Endodermal cell (in vitro differentiated cells): ENCODE results near the gene ERC1. TPM values are rescaled to one million over a fixed set of nuclear protein-coding genes. Genes with fewer than 3 reads are reported as not detected.

Source experiments
- DNase-seq: peaks from one replicate; pipeline ENCODE4 v3.0.0-alpha.2; 2017
- H3K27ac ChIP-seq: 2 replicates; pipeline ENCODE4 v1.5.1; 2013; ENCODE audit warnings: mild to moderate bottlenecking, low read depth, low read length, moderate library complexity
- H3K27me3 ChIP-seq: 2 replicates; pipeline ENCODE4 v1.6.1; 2013; ENCODE audit warnings: mild to moderate bottlenecking, low read length, moderate library complexity; ENCODE audit not compliant: insufficient read depth, control insufficient read depth, poor library complexity, severe bottlenecking
- H3K36me3 ChIP-seq: 2 replicates; pipeline ENCODE4 v1.7.0; 2013; ENCODE audit warnings: mild to moderate bottlenecking, low read length, moderate library complexity; ENCODE audit not compliant: control insufficient read depth, insufficient read depth
- H3K4me1 ChIP-seq: one replicate; pipeline ENCODE4 v1.7.0; 2013; ENCODE audit warnings: low read length; ENCODE audit not compliant: control insufficient read depth, insufficient read depth
- H3K4me3 ChIP-seq: 2 replicates; pipeline ENCODE4 v1.5.1; 2013; ENCODE audit warnings: mild to moderate bottlenecking, low read length, moderate library complexity
- H3K9ac ChIP-seq: 2 replicates; pipeline ENCODE4 v1.6.1; 2013; ENCODE audit warnings: mild to moderate bottlenecking, low read length, moderate library complexity; ENCODE audit not compliant: poor library complexity, severe bottlenecking; ENCODE audit errors: extremely low read depth
- H3K9me3 ChIP-seq: 2 replicates; pipeline ENCODE4 v1.6.1; 2013; ENCODE audit warnings: mild to moderate bottlenecking, low read length, moderate library complexity; ENCODE audit not compliant: control insufficient read depth
- H3K27ac Mint-ChIP-seq: 2 replicates; pipeline ENCODE4 v1.8.0; 2020; ENCODE audit warnings: mixed read lengths
- H3K27me3 Mint-ChIP-seq: 2 replicates; pipeline ENCODE4 v1.8.0; 2021; ENCODE audit warnings: mild to moderate bottlenecking, mixed read lengths; ENCODE audit not compliant: insufficient read depth
- H3K36me3 Mint-ChIP-seq: 2 replicates; pipeline ENCODE4 v1.8.0; 2020; ENCODE audit warnings: low read depth, mixed read lengths
- H3K4me1 Mint-ChIP-seq: 2 replicates; pipeline ENCODE4 v1.8.0; 2020; ENCODE audit warnings: mixed read lengths
- H3K4me3 Mint-ChIP-seq: 2 replicates; pipeline ENCODE4 v1.8.0; 2020; ENCODE audit warnings: mild to moderate bottlenecking, moderate library complexity, mixed read lengths
- H3K9me3 Mint-ChIP-seq: 2 replicates; pipeline ENCODE4 v1.8.0; 2020; ENCODE audit warnings: mild to moderate bottlenecking, mixed read lengths
- WGBS, 2 experiments: methylation state at CpG; one replicate each; pipeline versions ENCODE4 v1.1.5 to v1.1.7; 2013; ENCODE audit warnings: missing lambda C conversion rate in 2 of 2, mixed read lengths in 1 of 2; ENCODE audit not compliant: insufficient coverage in 1 of 2, insufficient read length in 1 of 2; 5-methylcytosine and 5-hydroxymethylcytosine counted together
- total RNA-seq, 2 donors: library from RNA; stranded (reverse); fragmentation: NEBNext Ultra II Directional in 1 of 2; extraction: Animal tissue kit (Norgen Biotek cat#: 25700) in 1 of 2; gene quantifications; 2 replicates in 1 of 2; 3 replicates in 1 of 2; pipeline ENCODE4 v1.2.1, GENCODE V29; 2021
- TF ChIP-seq, protein P1 (sequence below): fragments of 200-600 bp; sonication (generic); conservative IDR thresholded peaks from 2 replicates; pipeline ENCODE4 v1.5.0; 2021; ENCODE audit warnings: antibody characterized with exemption, mild to moderate bottlenecking

ERC1 gene
- total RNA-seq, 2 donors from 2014 or later, result 60.6 to 159 TPM

DNA sequence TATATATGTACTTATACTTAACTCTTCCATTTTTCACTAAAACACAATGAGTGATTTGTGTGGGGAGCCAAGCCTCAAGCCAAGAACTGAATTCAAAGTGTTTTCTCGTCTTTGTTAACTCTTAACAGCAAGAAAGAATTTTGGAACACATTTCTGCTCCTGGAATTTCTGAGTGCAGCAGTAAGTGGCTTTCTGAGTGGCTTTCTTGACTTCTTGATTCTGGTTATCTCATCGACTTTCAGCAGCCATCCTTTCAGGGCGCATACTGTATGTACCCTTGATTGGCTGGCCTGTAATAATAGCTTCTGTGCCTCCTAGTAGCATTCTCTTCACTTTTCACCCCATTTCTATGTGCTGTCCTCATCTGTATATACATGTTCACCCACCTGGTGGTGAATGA, 446.0 kb downstream of the ERC1 start:
- DNase-seq, result no peak
- Histone ChIP-seq H3K27ac (no peak overlapping the region), H3K9ac (no peak overlapping the region), H3K4me1 (no peaks in the 10 kb centered on the region), H3K27me3 (no peaks in the 10 kb centered on the region), H3K9me3 (no peaks in the 10 kb centered on the region), H3K4me3 (no peak overlapping the region), H3K36me3 (no peaks in the 10 kb centered on the region)
- TF ChIP-seq, protein P1, sequence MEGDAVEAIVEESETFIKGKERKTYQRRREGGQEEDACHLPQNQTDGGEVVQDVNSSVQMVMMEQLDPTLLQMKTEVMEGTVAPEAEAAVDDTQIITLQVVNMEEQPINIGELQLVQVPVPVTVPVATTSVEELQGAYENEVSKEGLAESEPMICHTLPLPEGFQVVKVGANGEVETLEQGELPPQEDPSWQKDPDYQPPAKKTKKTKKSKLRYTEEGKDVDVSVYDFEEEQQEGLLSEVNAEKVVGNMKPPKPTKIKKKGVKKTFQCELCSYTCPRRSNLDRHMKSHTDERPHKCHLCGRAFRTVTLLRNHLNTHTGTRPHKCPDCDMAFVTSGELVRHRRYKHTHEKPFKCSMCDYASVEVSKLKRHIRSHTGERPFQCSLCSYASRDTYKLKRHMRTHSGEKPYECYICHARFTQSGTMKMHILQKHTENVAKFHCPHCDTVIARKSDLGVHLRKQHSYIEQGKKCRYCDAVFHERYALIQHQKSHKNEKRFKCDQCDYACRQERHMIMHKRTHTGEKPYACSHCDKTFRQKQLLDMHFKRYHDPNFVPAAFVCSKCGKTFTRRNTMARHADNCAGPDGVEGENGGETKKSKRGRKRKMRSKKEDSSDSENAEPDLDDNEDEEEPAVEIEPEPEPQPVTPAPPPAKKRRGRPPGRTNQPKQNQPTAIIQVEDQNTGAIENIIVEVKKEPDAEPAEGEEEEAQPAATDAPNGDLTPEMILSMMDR, result no peak
- Mint-ChIP-seq H3K4me1 (no peaks in the 10 kb centered on the region), H3K27me3 (no peaks in the 10 kb centered on the region), H3K27ac (no peak overlapping the region), H3K36me3 (peaks cover 10% of the 10 kb centered on the region), H3K4me3 (no peak overlapping the region), H3K9me3 (peaks cover 3% of the 10 kb centered on the region)
- WGBS, 2 experiments, result 87 to 94% methylated on average over 3 of the region's 3 CpGs

DNA sequence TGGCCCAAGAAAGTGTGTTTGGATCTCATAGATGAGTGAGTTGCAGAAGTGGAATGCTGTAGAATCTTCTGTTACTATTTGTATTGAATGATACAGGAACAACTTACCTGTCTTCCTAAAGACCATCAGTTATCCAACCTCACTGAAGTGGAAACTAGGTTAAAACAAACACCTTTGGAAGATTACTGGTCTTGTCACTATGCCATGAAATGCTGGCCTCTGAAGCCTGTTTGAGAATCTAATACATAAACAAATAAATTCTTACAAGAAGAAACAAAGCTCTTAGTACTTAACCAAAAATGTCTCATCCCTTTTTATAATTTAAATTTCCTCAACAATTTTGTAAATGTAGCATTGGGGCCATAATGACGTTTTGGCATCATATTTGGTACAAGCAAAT, 448.2 kb downstream of the ERC1 start:
- H3K4me3 Mint-ChIP-seq, result no peak overlapping the region

DNA sequence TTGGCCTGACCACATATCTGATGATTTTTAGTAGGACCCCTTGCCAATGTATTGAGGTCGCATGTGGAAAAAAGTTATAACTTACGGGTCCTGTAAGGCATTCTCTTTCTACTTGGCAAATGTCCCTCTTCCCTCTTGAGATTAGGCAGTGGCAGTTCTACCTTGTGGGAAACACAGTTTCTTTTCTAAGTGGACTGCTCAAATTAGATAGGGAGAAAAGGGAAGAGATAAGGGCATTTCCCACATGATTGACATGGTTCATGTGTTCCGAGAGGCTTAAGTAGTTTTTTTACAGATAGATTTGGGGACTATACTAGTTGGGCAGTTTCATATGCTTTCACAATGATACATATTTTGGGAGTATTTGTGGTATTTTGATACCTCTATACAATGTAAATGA, 448.7 kb downstream of the ERC1 start:
- no peaks in the 10 kb centered on the region for H3K4me1 Mint-ChIP-seq
- Histone ChIP-seq H3K4me3 (no peak overlapping the region), H3K9ac (no peak overlapping the region), H3K27ac (no peak overlapping the region), H3K9me3 (no peaks in the 10 kb centered on the region), H3K27me3 (no peaks in the 10 kb centered on the region), H3K4me1 (no peaks in the 10 kb centered on the region), H3K36me3 (no peaks in the 10 kb centered on the region)
- no peak for DNase-seq
- peaks cover 3% of the 10 kb centered on the region for H3K9me3 Mint-ChIP-seq
- no peak overlapping the region for H3K4me3 Mint-ChIP-seq
- TF ChIP-seq, protein P1, result no peak
- H3K36me3 Mint-ChIP-seq, result peaks cover 15% of the 10 kb centered on the region
- no peaks in the 10 kb centered on the region for H3K27me3 Mint-ChIP-seq
- H3K27ac Mint-ChIP-seq, result no peak overlapping the region
- 95 to 100% methylated on average over 3 of the region's 3 CpGs for WGBS, 2 experiments

More for the DNA sequence above, 448.2 kb downstream of the ERC1 start:
- Histone ChIP-seq H3K4me1 (no peaks in the 10 kb centered on the region), H3K27me3 (no peaks in the 10 kb centered on the region), H3K9ac (no peak overlapping the region), H3K27ac (no peak overlapping the region), H3K4me3 (no peak overlapping the region), H3K36me3 (no peaks in the 10 kb centered on the region), H3K9me3 (no peaks in the 10 kb centered on the region)
- Mint-ChIP-seq H3K27ac (no peak overlapping the region), H3K4me1 (no peaks in the 10 kb centered on the region), H3K9me3 (peaks cover 3% of the 10 kb centered on the region), H3K27me3 (no peaks in the 10 kb centered on the region), H3K36me3 (peaks cover 12% of the 10 kb centered on the region)
- DNase-seq, result no peak
- TF ChIP-seq, protein P1, result no peak
- WGBS, 2 experiments, result 93 to 100% methylated on average over 1 of the region's 1 CpG
